Measurements from ENCODE around the gene FOXO6. TPM values are rescaled to one million over a fixed set of nuclear protein-coding genes. Genes with fewer than 3 reads are reported as not detected.

FOXO6 gene
- total RNA-seq = under 1 TPM in 1 of 2 experiments, not detected in 1; 0.11 TPM
- polyA plus RNA-seq = not detected

DNA sequence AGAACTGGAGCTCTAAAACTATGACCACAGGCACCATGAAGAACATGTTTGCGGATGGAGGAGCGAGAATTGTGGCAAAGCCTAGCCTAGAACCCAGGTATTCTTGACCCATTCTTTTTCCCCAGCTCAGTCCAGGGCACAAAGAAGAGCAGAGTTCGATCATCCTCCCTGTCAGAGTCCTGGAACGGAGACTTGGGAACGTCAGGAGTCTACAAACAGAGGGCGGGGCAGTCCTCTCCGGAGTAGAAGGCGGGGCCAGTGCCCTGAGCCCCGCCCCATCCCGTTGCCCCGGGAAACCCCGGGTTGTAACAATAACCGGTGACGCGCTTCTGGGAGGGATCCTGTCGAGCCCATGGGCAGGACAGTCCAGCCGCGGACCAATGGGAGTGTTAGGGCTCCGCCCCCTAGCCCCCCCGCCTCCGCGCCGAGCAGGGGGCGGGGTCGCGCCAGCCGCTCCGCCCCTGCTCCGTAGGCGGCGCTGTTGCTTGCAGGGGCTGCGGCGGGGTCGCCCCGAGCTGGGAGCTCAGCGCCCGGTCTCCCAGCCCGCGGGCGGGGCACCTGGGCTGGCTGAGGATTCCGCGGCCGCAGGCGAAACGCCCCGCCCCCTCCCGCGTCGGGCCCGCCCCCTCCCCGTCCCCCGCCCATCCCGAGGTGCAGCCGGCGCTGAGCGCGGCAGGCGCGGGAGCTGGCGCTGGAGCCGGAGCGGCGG, at the start of gene FOXO6:
TSS of gene FOXO6 (plus strand) at position 649 of the 709 bp plus-strand sequence.
- Mint-ChIP-seq H3K27ac (peak within 1 kb of the TSS; percentile 54 to 94 (median 85)), H3K27me3 (peaks cover 19 to 23% of the 10 kb centered on the region in 2 donors), H3K4me3 (peak within 1 kb of the TSS; percentile 72 to 85 (median 81)), H3K36me3 (no peaks in the 10 kb centered on the region), H3K9me3 (no peaks in the 10 kb centered on the region), H3K4me1 (peaks cover 8 to 13% (median 12%) of the 10 kb centered on the region in 3 donors)
- H3K27me3 ChIP-seq (ENCODE audit: insufficient read depth, low read length, poor library complexity, severe bottlenecking) = peaks cover 16% of the 10 kb centered on the region
- H3K36me3 ChIP-seq (ENCODE audit: insufficient read depth, low read length) = no peaks in the 10 kb centered on the region
- peak; percentile 90 to 96 (median 92) for DNase-seq
- H3K27ac ChIP-seq (ENCODE audit: low read depth, low read length) = peak within 1 kb of the TSS; percentile 55
- H3K4me3 ChIP-seq (ENCODE audit: low read length) = peak within 1 kb of the TSS; percentile 59
- no peaks in the 10 kb centered on the region for H3K9me3 ChIP-seq (ENCODE audit: low read length)
- peaks cover 22% of the 10 kb centered on the region for H3K4me1 ChIP-seq (ENCODE audit: insufficient read depth, low read length)
- ChIA-PET POLR2A (no interaction called here), CTCF (interaction anchor here (0.6 to 1.7 kb wide), 6 partner anchors 8 to 60 kb away, joined by 3 to 4 read pairs (median 3); no protein-coding TSS in a partner anchor)

DNA sequence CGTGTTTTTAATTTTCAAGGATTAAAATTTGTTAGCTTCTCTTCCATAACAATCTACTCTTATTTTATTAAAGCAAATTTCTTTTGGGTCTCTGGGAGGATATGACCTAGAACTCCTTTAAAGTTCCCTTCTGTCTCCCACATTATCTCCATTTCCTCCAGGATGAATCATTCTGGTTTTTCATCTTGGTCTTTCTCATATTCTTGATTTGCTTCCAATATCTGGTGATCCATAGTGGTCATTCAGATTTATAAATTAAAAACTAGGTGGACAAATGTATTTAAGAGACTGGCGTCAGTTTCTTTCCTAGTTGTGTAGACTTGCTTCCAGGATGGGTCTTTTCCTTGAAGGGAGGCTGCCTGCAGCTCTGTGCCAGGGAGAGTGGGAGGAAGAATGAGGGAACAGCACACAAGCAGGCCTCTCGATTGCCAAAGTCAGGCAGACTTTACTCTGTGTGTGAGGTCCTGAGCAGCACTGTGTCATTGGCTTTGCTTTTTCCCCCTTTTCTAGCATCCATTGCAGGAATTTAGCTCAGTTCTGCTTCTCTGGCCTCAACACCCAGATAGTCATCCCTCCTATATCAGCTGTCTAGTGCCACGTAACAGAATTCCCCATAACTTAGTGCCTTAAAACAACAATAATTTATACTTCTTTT, 48.1 kb upstream of the FOXO6 start:
- H3K36me3 Mint-ChIP-seq = peaks cover 0 to 4% (median 0%) of the 10 kb centered on the region in 3 donors
- H3K4me1 Mint-ChIP-seq = peaks cover 0 to 6% (median 4%) of the 10 kb centered on the region in 3 donors
- H3K27ac Mint-ChIP-seq = no peak overlapping the region
- no peak for DNase-seq
- no peak overlapping the region for H3K4me3 Mint-ChIP-seq
- no peak overlapping the region for H3K27ac ChIP-seq (ENCODE audit: low read depth, low read length)
- H3K36me3 ChIP-seq (ENCODE audit: insufficient read depth, low read length) = no peaks in the 10 kb centered on the region
- H3K27me3 Mint-ChIP-seq = peaks cover under 1 to 8% of the 10 kb centered on the region in 2 donors
- H3K9me3 Mint-ChIP-seq = peaks cover 0 to 2% (median 0%) of the 10 kb centered on the region in 5 donors
- CTCF ChIA-PET = interaction anchor here (1.1 to 2.5 kb wide), 3 partner anchors 10 to 105 kb away, joined by 3 to 6 read pairs (median 3); no protein-coding TSS in a partner anchor
- no peaks in the 10 kb centered on the region for H3K4me1 ChIP-seq (ENCODE audit: insufficient read depth, low read length)
- H3K27me3 ChIP-seq (ENCODE audit: insufficient read depth, low read length, poor library complexity, severe bottlenecking) = no peaks in the 10 kb centered on the region
- H3K4me3 ChIP-seq (ENCODE audit: low read length) = no peak overlapping the region
- POLR2A ChIA-PET = interaction anchor here (0.7 kb wide), 1 partner anchor 150 kb away, joined by 3 read pairs; no protein-coding TSS in a partner anchor
- H3K9me3 ChIP-seq (ENCODE audit: low read length) = no peaks in the 10 kb centered on the region

DNA sequence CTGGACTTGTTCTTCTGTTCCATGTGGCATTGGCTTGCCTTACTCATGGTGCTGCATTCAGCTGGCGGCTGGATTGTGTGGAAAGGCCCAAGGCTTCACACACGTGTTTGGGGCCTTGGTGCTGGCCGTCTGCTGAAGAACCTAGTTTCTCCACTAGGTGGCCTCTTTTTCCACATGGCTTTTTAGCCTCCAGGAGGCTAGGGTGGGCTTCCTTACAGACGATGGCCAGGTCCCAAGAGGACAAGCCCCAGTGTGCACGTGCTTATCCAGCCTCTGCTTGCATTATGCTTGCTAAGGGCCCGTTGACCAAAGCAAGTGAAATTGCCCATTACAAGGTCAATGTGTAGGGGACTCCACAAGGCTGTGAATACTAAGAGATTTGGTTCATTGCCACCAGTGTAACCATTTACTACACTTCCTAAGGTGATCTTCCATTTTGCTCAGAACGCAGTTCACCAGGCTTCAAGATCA, 47.5 kb upstream of the FOXO6 start:
- Mint-ChIP-seq H3K4me1 (peaks cover 0 to 6% (median 4%) of the 10 kb centered on the region in 3 donors), H3K27ac (no peak overlapping the region), H3K27me3 (peaks cover 0 to 8% of the 10 kb centered on the region in 2 donors), H3K4me3 (no peak overlapping the region), H3K36me3 (peaks cover 0 to 4% (median 0%) of the 10 kb centered on the region in 3 donors), H3K9me3 (no peaks in the 10 kb centered on the region)
- Histone ChIP-seq H3K4me3 (ENCODE audit: low read length) (no peak overlapping the region), H3K36me3 (ENCODE audit: insufficient read depth, low read length) (no peaks in the 10 kb centered on the region), H3K27me3 (ENCODE audit: insufficient read depth, low read length, poor library complexity, severe bottlenecking) (no peaks in the 10 kb centered on the region), H3K9me3 (ENCODE audit: low read length) (no peaks in the 10 kb centered on the region), H3K4me1 (ENCODE audit: insufficient read depth, low read length) (no peaks in the 10 kb centered on the region), H3K27ac (ENCODE audit: low read depth, low read length) (no peak overlapping the region)
- peak in 1 of 5 donors; percentile 8 for DNase-seq
- ChIA-PET CTCF (interaction anchor here (1.1 to 2.5 kb wide), 3 partner anchors 9 to 105 kb away, joined by 3 to 6 read pairs (median 3); no protein-coding TSS in a partner anchor), POLR2A (no interaction called here)

DNA sequence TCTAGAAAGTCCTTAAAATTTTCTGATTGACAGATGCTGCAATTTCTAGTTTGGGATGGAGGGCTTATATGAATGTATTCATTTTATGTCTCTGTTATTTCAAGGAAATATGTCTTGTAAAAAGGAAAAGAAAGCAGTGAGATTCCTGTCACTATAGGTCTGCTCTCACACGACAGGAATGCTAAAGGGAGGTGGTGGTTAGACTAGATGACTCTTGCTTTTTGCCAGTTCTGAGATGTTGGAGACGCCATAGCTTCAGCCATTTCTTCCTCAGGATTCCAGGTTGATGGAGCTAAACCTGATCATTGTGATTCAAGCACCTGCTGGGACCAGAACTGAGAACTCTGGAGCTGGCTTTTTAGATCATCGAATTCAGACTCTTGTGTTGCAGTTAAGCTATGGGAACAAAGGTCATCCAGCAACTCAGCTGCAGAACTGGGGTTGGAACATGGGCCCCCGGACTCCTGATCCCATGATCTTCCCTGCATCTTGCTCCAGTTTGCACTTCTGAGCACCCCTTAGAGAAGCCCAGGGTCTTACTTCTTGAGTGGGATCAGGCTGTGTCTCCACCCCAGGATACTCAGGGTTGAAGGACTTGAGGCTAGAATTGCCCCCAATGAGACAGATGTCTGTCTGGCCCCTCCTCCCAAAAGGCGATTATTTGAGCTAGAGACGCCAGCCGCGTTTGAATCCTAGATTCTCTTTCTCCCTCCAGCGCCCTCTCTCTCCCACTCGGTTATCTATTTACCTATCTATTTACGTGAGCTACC, 46.7 kb upstream of the FOXO6 start:
- H3K4me1 ChIP-seq (ENCODE audit: insufficient read depth, low read length) = no peaks in the 10 kb centered on the region
- Mint-ChIP-seq H3K4me1 (peaks cover 0 to 6% (median 4%) of the 10 kb centered on the region in 3 donors), H3K9me3 (no peaks in the 10 kb centered on the region), H3K27me3 (peaks cover 0 to 8% of the 10 kb centered on the region in 2 donors), H3K4me3 (no peak overlapping the region), H3K27ac (no peak overlapping the region), H3K36me3 (no peaks in the 10 kb centered on the region)
- no peak for DNase-seq
- CTCF ChIA-PET = interaction anchor here (0.9 to 2.5 kb wide), 3 partner anchors 16 to 104 kb away, joined by 3 to 6 read pairs (median 4); no protein-coding TSS in a partner anchor
- H3K36me3 ChIP-seq (ENCODE audit: insufficient read depth, low read length) = no peaks in the 10 kb centered on the region
- POLR2A ChIA-PET = no interaction called here
- H3K27ac ChIP-seq (ENCODE audit: low read depth, low read length) = no peak overlapping the region
- no peaks in the 10 kb centered on the region for H3K9me3 ChIP-seq (ENCODE audit: low read length)
- H3K27me3 ChIP-seq (ENCODE audit: insufficient read depth, low read length, poor library complexity, severe bottlenecking) = no peaks in the 10 kb centered on the region
- H3K4me3 ChIP-seq (ENCODE audit: low read length) = no peak overlapping the region

DNA sequence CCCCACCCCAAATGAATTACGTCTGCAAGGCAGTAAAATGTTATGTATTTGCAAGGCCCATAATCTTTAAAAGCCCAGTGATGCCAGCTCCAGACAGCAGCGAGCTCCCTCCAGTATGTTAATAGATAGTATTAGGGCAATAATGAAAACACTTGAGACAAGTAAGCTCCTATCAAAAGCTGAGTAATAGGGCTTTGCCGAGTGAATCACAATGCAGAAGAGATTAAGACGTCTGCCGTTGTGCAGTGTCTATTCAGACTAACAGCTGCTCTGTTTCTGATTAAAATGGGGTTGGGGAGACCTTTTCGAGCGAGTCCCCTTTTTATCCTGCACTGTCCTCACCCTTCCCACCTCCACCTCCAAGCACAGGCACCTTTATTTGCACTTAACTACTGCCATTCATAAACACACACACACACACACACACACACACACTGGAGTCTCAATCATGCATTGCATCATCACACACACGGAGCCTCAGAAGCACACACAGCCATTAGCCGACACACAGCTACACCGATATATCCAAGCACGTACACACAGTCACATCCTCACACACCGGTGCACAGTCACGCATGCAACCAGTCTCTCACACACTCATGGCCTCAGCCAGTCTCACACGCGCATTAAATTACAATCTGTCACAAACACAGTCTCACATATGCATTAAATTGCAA, 46.0 kb upstream of the FOXO6 start:
- POLR2A ChIA-PET = no interaction called here
- Histone ChIP-seq H3K4me3 (ENCODE audit: low read length) (no peak overlapping the region), H3K27ac (ENCODE audit: low read depth, low read length) (no peak overlapping the region), H3K4me1 (ENCODE audit: insufficient read depth, low read length) (no peaks in the 10 kb centered on the region), H3K27me3 (ENCODE audit: insufficient read depth, low read length, poor library complexity, severe bottlenecking) (no peaks in the 10 kb centered on the region), H3K36me3 (ENCODE audit: insufficient read depth, low read length) (no peaks in the 10 kb centered on the region), H3K9me3 (ENCODE audit: low read length) (no peaks in the 10 kb centered on the region)
- Mint-ChIP-seq H3K4me3 (no peak overlapping the region), H3K27ac (no peak overlapping the region), H3K27me3 (peaks cover 0 to 6% of the 10 kb centered on the region in 2 donors), H3K4me1 (peaks cover 0 to 6% (median 4%) of the 10 kb centered on the region in 3 donors), H3K36me3 (no peaks in the 10 kb centered on the region), H3K9me3 (no peaks in the 10 kb centered on the region)
- CTCF ChIA-PET = interaction anchor here (1.1 to 2.5 kb wide), 2 partner anchors 17 to 103 kb away, joined by 3 to 6 read pairs; no protein-coding TSS in a partner anchor
- no peak for DNase-seq

DNA sequence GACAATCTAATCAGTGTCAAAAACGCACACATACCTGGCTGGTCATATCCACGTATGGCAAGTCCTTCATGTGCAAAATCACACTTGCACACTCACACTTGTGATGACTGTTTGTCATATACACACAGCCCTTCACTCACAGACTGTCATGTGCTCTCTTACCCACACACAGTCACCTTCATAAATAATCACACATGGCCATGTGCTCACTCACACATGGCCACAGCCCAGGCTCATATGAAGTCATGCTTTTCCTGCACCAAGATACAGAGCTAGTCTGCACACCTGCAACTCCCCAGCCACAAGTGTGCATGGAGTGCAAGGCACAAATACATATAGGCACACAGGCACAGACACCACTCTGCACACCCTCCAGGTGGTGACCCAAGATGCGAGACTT, 45.4 kb upstream of the FOXO6 start:
- no peak for DNase-seq
- no peaks in the 10 kb centered on the region for H3K9me3 Mint-ChIP-seq
- Histone ChIP-seq H3K36me3 (ENCODE audit: insufficient read depth, low read length) (no peaks in the 10 kb centered on the region), H3K27me3 (ENCODE audit: insufficient read depth, low read length, poor library complexity, severe bottlenecking) (no peaks in the 10 kb centered on the region), H3K4me1 (ENCODE audit: insufficient read depth, low read length) (no peaks in the 10 kb centered on the region), H3K9me3 (ENCODE audit: low read length) (no peaks in the 10 kb centered on the region), H3K4me3 (ENCODE audit: low read length) (no peak overlapping the region), H3K27ac (ENCODE audit: low read depth, low read length) (no peak overlapping the region)
- no peaks in the 10 kb centered on the region for H3K36me3 Mint-ChIP-seq
- no peak overlapping the region for H3K27ac Mint-ChIP-seq
- peaks cover 0 to 6% (median 4%) of the 10 kb centered on the region in 3 donors for H3K4me1 Mint-ChIP-seq
- ChIA-PET CTCF (no interaction called here), POLR2A (no interaction called here)
- no peak overlapping the region for H3K4me3 Mint-ChIP-seq
- peaks cover 0 to 6% of the 10 kb centered on the region in 2 donors for H3K27me3 Mint-ChIP-seq

DNA sequence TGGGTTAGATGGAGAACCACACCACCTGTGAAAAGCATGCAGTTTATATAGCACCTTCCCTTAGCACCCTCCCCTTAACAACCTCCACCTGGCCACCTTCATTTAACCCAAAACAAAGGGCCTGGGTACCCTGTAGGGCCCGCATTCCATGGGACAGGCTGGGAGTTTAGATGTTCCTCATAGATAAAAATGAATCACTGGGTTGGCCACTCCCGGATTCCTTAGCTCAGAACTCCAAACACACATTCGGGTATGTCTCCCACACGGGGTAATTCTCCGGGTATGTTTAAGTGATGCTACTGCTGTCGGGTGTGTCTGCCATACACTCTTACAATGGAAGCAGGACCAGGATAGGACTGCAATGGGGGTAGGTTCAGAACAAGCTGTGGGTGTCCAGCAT, 43.9 kb upstream of the FOXO6 start:
- H3K9me3 Mint-ChIP-seq = no peaks in the 10 kb centered on the region
- peaks cover 0 to 6% of the 10 kb centered on the region in 2 donors for H3K27me3 Mint-ChIP-seq
- no peak overlapping the region for H3K4me3 Mint-ChIP-seq
- no peak overlapping the region for H3K27ac Mint-ChIP-seq
- no peaks in the 10 kb centered on the region for H3K4me1 Mint-ChIP-seq
- Histone ChIP-seq H3K4me3 (ENCODE audit: low read length) (no peak overlapping the region), H3K27ac (ENCODE audit: low read depth, low read length) (no peak overlapping the region), H3K27me3 (ENCODE audit: insufficient read depth, low read length, poor library complexity, severe bottlenecking) (no peaks in the 10 kb centered on the region), H3K9me3 (ENCODE audit: low read length) (no peaks in the 10 kb centered on the region), H3K36me3 (ENCODE audit: insufficient read depth, low read length) (no peaks in the 10 kb centered on the region), H3K4me1 (ENCODE audit: insufficient read depth, low read length) (no peaks in the 10 kb centered on the region)
- no peak for DNase-seq
- POLR2A ChIA-PET = no interaction called here
- CTCF ChIA-PET = no interaction called here
- H3K36me3 Mint-ChIP-seq = no peaks in the 10 kb centered on the region

All from CD8-positive, alpha-beta memory T cell (primary cell).